GM18499 (cell line): ENCODE results near the gene NPW.
A peak's percentile ranks its signal among the peaks of the same experiment; 100 is the strongest.

Experiments used
- ATAC-seq: cut with Tn5 transposase; IDR thresholded peaks from one replicate; pipeline ENCODE4 v1.9.1; 2021; ENCODE audit warnings: moderate number of reproducible peaks; ENCODE audit not compliant: insufficient read depth, unreplicated experiment

Gene NPW

GRCh38 chr16:2019518-2019920 is at the start of gene NPW:
Gene NPW, plus strand, starts transcription at chr16:2019785.
- no peak for ATAC-seq

GRCh38 chr16:1971796-1972489 is 47.6 kb upstream of the NPW start, which contains the start of gene TBL3:
Gene TBL3, plus strand, starts transcription at chr16:1972053. Its CDS starts 112 bp downstream, at chr16:1972165.
- ATAC-seq = peak; percentile 41

- no peak for ATAC-seq
These were observed 47.1 kb upstream of the NPW start for GRCh38 chr16:1972490-1972877.

GRCh38 chr16:1973461-1974156 is 46.0 kb upstream of the NPW start:
- no peak for ATAC-seq

- no peak for ATAC-seq
These were observed 45.2 kb upstream of the NPW start for GRCh38 chr16:1974157-1975070.

GRCh38 chr16:1975432-1976215 is 44.0 kb upstream of the NPW start:
- no peak for ATAC-seq

GRCh38 chr16:1976216-1976520 is 43.4 kb upstream of the NPW start:
- ATAC-seq = no peak

GRCh38 chr16:1976951-1977874 is 42.4 kb upstream of the NPW start:
- no peak for ATAC-seq

- ATAC-seq = no peak
These were observed 41.7 kb upstream of the NPW start for GRCh38 chr16:1977875-1978268.

- no peak for ATAC-seq
These were observed 41.0 kb upstream of the NPW start for GRCh38 chr16:1978476-1979120.

- ATAC-seq = no peak
These were observed 40.1 kb upstream of the NPW start for GRCh38 chr16:1979271-1980029.

- no peak for ATAC-seq
These were observed 39.4 kb upstream of the NPW start for GRCh38 chr16:1980030-1980769.

- no peak for ATAC-seq
These were observed 38.9 kb upstream of the NPW start for GRCh38 chr16:1980770-1981087.

- no peak for ATAC-seq
These were observed 38.2 kb upstream of the NPW start, which contains the start of gene NOXO1 for GRCh38 chr16:1981398-1981836. Gene NOXO1, minus strand, starts transcription at chr16:1981469. Its CDS starts 290 bp downstream, at chr16:1981179.

GRCh38 chr16:1982013-1982433 is 37.6 kb upstream of the NPW start:
- ATAC-seq = no peak

GRCh38 chr16:1982991-1983543 is 36.5 kb upstream of the NPW start:
- no peak for ATAC-seq
